ENCODE measurements around the gene NRXN3. TPM values are rescaled to one million over a fixed set of nuclear protein-coding genes. Genes with fewer than 3 reads are reported as not detected.

Gene NRXN3
- total RNA-seq, 2 donors from 2014 or later: 1.2 to 7.8 TPM

DNA sequence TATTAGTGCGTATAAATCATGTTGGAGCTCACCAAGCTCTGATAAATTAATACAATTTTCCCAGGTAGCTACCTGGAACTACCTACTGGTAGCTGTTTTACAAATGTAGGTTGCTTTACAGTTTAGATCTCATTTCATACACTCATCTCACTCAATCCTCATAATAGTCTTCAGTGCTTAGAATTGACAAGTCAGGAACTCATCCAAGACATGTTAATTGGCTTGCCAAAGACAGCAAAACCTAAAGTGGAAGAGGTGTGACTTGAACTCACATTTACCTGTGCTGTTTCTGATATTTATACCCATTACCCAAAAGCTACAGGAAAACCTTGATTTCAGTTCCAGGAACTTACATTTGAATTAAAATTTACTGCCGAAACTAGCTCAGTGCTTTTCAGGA lies 1744.4 kb downstream of the NRXN3 start:
- no peak for DNase-seq
- H3K4me1 ChIP-seq: no peaks in the 10 kb centered on the region
- TF ChIP-seq, protein P1, sequence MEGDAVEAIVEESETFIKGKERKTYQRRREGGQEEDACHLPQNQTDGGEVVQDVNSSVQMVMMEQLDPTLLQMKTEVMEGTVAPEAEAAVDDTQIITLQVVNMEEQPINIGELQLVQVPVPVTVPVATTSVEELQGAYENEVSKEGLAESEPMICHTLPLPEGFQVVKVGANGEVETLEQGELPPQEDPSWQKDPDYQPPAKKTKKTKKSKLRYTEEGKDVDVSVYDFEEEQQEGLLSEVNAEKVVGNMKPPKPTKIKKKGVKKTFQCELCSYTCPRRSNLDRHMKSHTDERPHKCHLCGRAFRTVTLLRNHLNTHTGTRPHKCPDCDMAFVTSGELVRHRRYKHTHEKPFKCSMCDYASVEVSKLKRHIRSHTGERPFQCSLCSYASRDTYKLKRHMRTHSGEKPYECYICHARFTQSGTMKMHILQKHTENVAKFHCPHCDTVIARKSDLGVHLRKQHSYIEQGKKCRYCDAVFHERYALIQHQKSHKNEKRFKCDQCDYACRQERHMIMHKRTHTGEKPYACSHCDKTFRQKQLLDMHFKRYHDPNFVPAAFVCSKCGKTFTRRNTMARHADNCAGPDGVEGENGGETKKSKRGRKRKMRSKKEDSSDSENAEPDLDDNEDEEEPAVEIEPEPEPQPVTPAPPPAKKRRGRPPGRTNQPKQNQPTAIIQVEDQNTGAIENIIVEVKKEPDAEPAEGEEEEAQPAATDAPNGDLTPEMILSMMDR (IDR thresholded peaks at IDR 0.05): no peak
- H3K27ac ChIP-seq: no peak overlapping the region
- intact Hi-C loops (cut with DNase I): no loop called here
- H3K9ac ChIP-seq (ENCODE audit: low read depth in 2 of 2, low read length in 2 of 2): no peak overlapping the region
- H3K36me3 ChIP-seq: no peaks in the 10 kb centered on the region
- H3K4me3 ChIP-seq: no peak overlapping the region
- H3K9me3 ChIP-seq: no peaks in the 10 kb centered on the region
- H3K27me3 ChIP-seq: no peaks in the 10 kb centered on the region

DNA sequence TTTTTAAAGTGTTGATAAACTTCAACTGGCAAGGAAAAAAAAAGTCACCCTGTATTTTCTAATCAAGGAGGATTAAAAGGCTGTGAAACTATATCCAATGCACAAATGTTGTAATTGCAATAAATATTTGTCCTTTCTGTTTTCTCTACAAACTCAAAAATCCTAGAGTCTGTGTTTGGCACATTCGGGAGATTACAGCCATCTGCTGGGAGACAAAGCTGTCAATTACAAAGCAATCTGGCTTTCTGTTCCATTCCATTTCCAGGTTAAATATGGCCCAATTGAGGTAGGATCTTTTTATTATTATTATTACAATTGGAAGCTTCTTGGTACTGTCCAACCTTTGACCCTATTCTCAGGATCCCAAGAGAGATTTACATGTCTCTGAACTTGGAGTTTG lies 1745.2 kb downstream of the NRXN3 start:
- TF ChIP-seq, protein P1 (IDR thresholded peaks at IDR 0.05): no peak

DNA sequence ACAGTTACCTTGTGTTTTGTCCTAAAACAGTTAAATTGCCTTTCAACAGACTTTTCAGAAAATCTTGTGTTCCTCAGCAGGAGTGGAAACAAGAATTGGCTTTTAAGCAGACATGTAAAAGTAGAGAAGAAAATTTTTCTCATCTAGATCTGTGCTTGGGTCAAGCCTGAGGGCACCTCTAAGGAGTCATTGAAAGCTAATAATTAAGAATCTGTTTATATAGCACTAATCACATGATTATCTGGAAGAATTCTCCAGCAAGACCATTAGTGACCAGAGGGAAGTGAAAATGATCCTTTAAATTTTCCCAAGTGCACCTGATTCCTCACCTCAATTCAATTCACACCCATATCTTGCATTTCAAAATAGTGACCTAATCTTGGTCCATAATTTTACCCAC lies 1746.1 kb downstream of the NRXN3 start:
- H3K9me3 ChIP-seq: no peaks in the 10 kb centered on the region
- H3K4me1 ChIP-seq: no peaks in the 10 kb centered on the region
- H3K27ac ChIP-seq: no peak overlapping the region
- intact Hi-C loops (cut with DNase I): no loop called here
- DNase-seq: no peak
- H3K4me3 ChIP-seq: no peak overlapping the region
- TF ChIP-seq, protein P1 (IDR thresholded peaks at IDR 0.05): no peak
- H3K36me3 ChIP-seq: no peaks in the 10 kb centered on the region
- no peak overlapping the region for H3K9ac ChIP-seq (ENCODE audit: low read depth in 2 of 2, low read length in 2 of 2)
- H3K27me3 ChIP-seq: no peaks in the 10 kb centered on the region

More for the DNA sequence above, 1745.2 kb downstream of the NRXN3 start:
- Histone ChIP-seq H3K27ac (no peak overlapping the region), H3K27me3 (no peaks in the 10 kb centered on the region), H3K36me3 (no peaks in the 10 kb centered on the region), H3K4me1 (no peaks in the 10 kb centered on the region), H3K9me3 (no peaks in the 10 kb centered on the region), H3K9ac (ENCODE audit: low read depth in 2 of 2, low read length in 2 of 2) (no peak overlapping the region), H3K4me3 (no peak overlapping the region)
- intact Hi-C loops (cut with DNase I): no loop called here
- DNase-seq: no peak

DNA sequence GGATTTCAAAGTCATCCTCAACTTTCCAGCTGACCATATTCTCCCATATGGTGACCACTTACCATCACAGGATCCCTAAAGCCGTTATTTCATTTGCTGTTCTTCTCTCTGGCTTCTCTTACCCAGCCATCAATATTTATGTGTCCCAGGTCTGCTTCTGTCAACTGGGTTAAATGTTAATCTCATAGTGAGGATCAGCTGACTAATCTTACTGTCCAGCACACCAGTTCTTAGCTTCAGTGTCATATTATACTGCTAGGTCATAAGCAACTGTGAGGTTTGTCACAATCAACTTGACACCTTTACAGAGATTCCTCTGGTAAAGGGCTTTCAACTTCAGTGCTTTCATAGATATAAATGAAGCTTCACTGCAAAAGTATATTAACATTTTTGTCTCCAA lies 1746.7 kb downstream of the NRXN3 start:
- intact Hi-C loops (cut with DNase I): no loop called here
- no peaks in the 10 kb centered on the region for H3K36me3 ChIP-seq
- TF ChIP-seq, protein P1 (IDR thresholded peaks at IDR 0.05): no peak
- H3K27me3 ChIP-seq: no peaks in the 10 kb centered on the region
- no peak overlapping the region for H3K27ac ChIP-seq
- no peaks in the 10 kb centered on the region for H3K9me3 ChIP-seq
- H3K4me3 ChIP-seq: no peak overlapping the region
- DNase-seq: no peak
- no peak overlapping the region for H3K9ac ChIP-seq (ENCODE audit: low read depth in 2 of 2, low read length in 2 of 2)
- no peaks in the 10 kb centered on the region for H3K4me1 ChIP-seq

All from colonic mucosa (tissue), 4 donors.